A549 (cell line): Measurements from ENCODE around the gene RAPGEF5. TPM values are rescaled to one million over a fixed set of nuclear protein-coding genes. Genes with fewer than 3 reads are reported as not detected.

Experiments used
- ATAC-seq, 2 experiments: fragments of 200-7000 bp in 1 of 2; fragments of >200 bp in 1 of 2; cut with Nextera tagmentation in 1 of 2; cut with Tn5 transposase in 1 of 2; 3 replicates each; pipeline versions ENCODE4 v1.8.0 to v1.9.1; 2018 to 2020; ENCODE audit warnings: mild to moderate bottlenecking in 1 of 2, moderate library complexity in 1 of 2
- CTCF ChIA-PET: fragments of 300-600 bp; sonication (Branson Sonifier 250); formaldehyde crosslinking; extraction: SDS; loops from one replicate; lab custom pipeline; 2021; ENCODE audit warnings: antibody characterized with exemption, inconsistent platforms; lab: Yijun Ruan, JAX
- POLR2A ChIA-PET: fragments of 350-600 bp; formaldehyde crosslinking; extraction: SDS; loops from one replicate; lab custom pipeline; 2021; ENCODE audit warnings: antibody characterized with exemption, inconsistent platforms; lab: Yijun Ruan, JAX
- DNase-seq, 2 experiments: peaks; one replicate each; pipeline versions ENCODE4 v3.0.0 to v3.0.0-alpha.2; 2011 to 2016; ENCODE audit warnings: low read depth in 1 of 2, low spot score in 1 of 2
- FAIRE-seq: peaks from 2 replicates; lab custom pipeline; 2011; peaks lifted over from hg19 to GRCh38; lab: Jason Lieb, UNC
- H3K27ac ChIP-seq, 2 experiments: fragments of >200 bp; sonication (Bioruptor Twin); formaldehyde crosslinking; 3 replicates each; pipeline ENCODE4 v1.5.1; 2016 to 2017
- H3K4me1 ChIP-seq: fragments of >200 bp; sonication (Bioruptor Twin); formaldehyde crosslinking; 3 replicates; pipeline ENCODE4 v1.6.1; 2016
- H3K4me2 ChIP-seq: fragments of >200 bp; sonication (Bioruptor Twin); formaldehyde crosslinking; 3 replicates; pipeline ENCODE4 v1.6.1; 2016
- H3K4me3 ChIP-seq: fragments of >200 bp; sonication (Bioruptor Twin); formaldehyde crosslinking; 3 replicates; pipeline ENCODE4 v1.5.1; 2016
- H3K9me3 ChIP-seq: fragments of >200 bp; sonication (Bioruptor Twin); formaldehyde crosslinking; 3 replicates; pipeline ENCODE4 v1.6.1; 2016
- CBX2 ChIP-seq: fragments of 200-600 bp; sonication (generic); IDR thresholded peaks from 2 replicates; pipeline ENCODE4 v1.6.1; 2016; ENCODE audit warnings: low read depth, mild to moderate bottlenecking, borderline replicate concordance
- CBX8 ChIP-seq: fragments of 200-600 bp; sonication (generic); IDR thresholded peaks from 2 replicates; pipeline ENCODE4 v1.6.1; 2016
- CEBPB ChIP-seq, 2 experiments: fragments of >200 bp in 1 of 2; sonication (Bioruptor Twin) in 1 of 2; formaldehyde crosslinking in 1 of 2; IDR thresholded peaks; 2 replicates each; pipeline ENCODE4 v1.6.1; 2012 to 2016
- CHD4 ChIP-seq: fragments of 200-600 bp; sonication (generic); IDR thresholded peaks from 2 replicates; pipeline ENCODE4 v1.6.1; 2016; ENCODE audit warnings: antibody characterized with exemption, mild to moderate bottlenecking, borderline replicate concordance
- E2F6 ChIP-seq: IDR thresholded peaks from 2 replicates; pipeline ENCODE4 v1.6.1; 2012; ENCODE audit warnings: low read depth, borderline replicate concordance
- EHMT2 ChIP-seq: fragments of 200-600 bp; sonication (generic); IDR thresholded peaks from 2 replicates; pipeline ENCODE4 v1.6.1; 2016; ENCODE audit warnings: antibody characterized with exemption, low read depth, mild to moderate bottlenecking, moderate library complexity
- EP300 ChIP-seq, 2 experiments: fragments of >200 bp; sonication (Bioruptor Twin); formaldehyde crosslinking; IDR thresholded peaks; 2 replicates in 1 of 2; 3 replicates in 1 of 2; pipeline ENCODE4 v1.6.1; 2016 to 2017
- ESRRA ChIP-seq: fragments of 150-350 bp; IDR thresholded peaks from 2 replicates; pipeline ENCODE4 v1.6.1; 2014; ENCODE audit warnings: mild to moderate bottlenecking, low read length, borderline replicate concordance
- FOSB ChIP-seq: fragments of 250-450 bp; sonication (Bioruptor Pico); IDR thresholded peaks from 2 replicates; pipeline ENCODE4 v1.5.0; 2020; ENCODE audit warnings: mild to moderate bottlenecking, moderate library complexity
- GATA3 ChIP-seq: IDR thresholded peaks from 2 replicates; pipeline ENCODE4 v1.6.1; 2012; ENCODE audit warnings: borderline replicate concordance
- HDAC2 ChIP-seq: fragments of 200-600 bp; sonication (generic); IDR thresholded peaks from 2 replicates; pipeline ENCODE4 v1.6.1; 2016
- HEYL ChIP-seq: fragments of 250-450 bp; sonication (Bioruptor Pico); IDR thresholded peaks from 2 replicates; pipeline ENCODE4 v1.8.0; 2021; ENCODE audit warnings: mild to moderate bottlenecking, moderate library complexity
- KDM1A ChIP-seq: fragments of 200-600 bp; sonication (generic); IDR thresholded peaks from 2 replicates; pipeline ENCODE4 v1.6.1; 2016; ENCODE audit warnings: low read depth, mild to moderate bottlenecking
- KDM5A ChIP-seq: fragments of 200-600 bp; sonication (generic); IDR thresholded peaks from 2 replicates; pipeline ENCODE4 v1.6.1; 2016; ENCODE audit warnings: antibody characterized with exemption, mild to moderate bottlenecking
- MAFK ChIP-seq: fragments of 450-650 bp; IDR thresholded peaks from 2 replicates; pipeline ENCODE4 v1.6.1; 2014; ENCODE audit not compliant: partially characterized antibody
- MAZ ChIP-seq: fragments of 150-350 bp; IDR thresholded peaks from 2 replicates; pipeline ENCODE4 v1.6.1; 2014; ENCODE audit warnings: antibody characterized with exemption, low read depth, low read length, borderline replicate concordance
- NR3C1 ChIP-seq: fragments of >200 bp; sonication (Bioruptor Twin); formaldehyde crosslinking; IDR thresholded peaks from 3 replicates; pipeline ENCODE4 v1.6.1; 2017
- PHF8 ChIP-seq: fragments of 200-600 bp; sonication (generic); IDR thresholded peaks from 2 replicates; pipeline ENCODE4 v1.6.1; 2016; ENCODE audit warnings: low read depth, mild to moderate bottlenecking, antibody characterized with exemption, moderate library complexity, borderline replicate concordance
- RAD21 ChIP-seq, 2 experiments: fragments of >200 bp in 1 of 2; sonication (Bioruptor Twin) in 1 of 2; formaldehyde crosslinking in 1 of 2; IDR thresholded peaks in 1 of 2; conservative IDR thresholded peaks in 1 of 2; 2 replicates in 1 of 2; 3 replicates in 1 of 2; pipeline ENCODE4 v1.6.1; 2012 to 2018; ENCODE audit warnings: inconsistent platforms in 1 of 2
- RCOR1 ChIP-seq: fragments of 150-350 bp; IDR thresholded peaks from 2 replicates; pipeline ENCODE4 v1.6.1; 2014; ENCODE audit warnings: antibody characterized with exemption, low read length, low read depth
- RNF2 ChIP-seq: fragments of 200-600 bp; sonication (generic); IDR thresholded peaks from 2 replicates; pipeline ENCODE4 v1.6.1; 2016; ENCODE audit warnings: low read depth, mild to moderate bottlenecking, antibody characterized with exemption, moderate library complexity, borderline replicate concordance
- ZNF302 ChIP-seq: fragments of 250-450 bp; sonication (Bioruptor Pico); IDR thresholded peaks from 2 replicates; pipeline ENCODE4 v1.9.0; 2021; ENCODE audit warnings: inconsistent platforms, mild to moderate bottlenecking, moderate library complexity
- ZSCAN20 ChIP-seq: fragments of 250-450 bp; sonication (Bioruptor Pico); IDR thresholded peaks from 2 replicates; pipeline ENCODE4 v1.8.0; 2022; ENCODE audit warnings: mild to moderate bottlenecking, moderate library complexity
- WGBS: methylation state at CpG from one replicate; pipeline ENCODE4 v1.1.6; 2017; ENCODE audit errors: missing lambda C conversion rate; 5-methylcytosine and 5-hydroxymethylcytosine counted together
- polyA plus RNA-seq, 4 experiments: library from polyadenylated mRNA; depleted of rRNA in 3 of 4; stranded (reverse); fragments of >200 nt; fragmentation: RNase III in 1 of 4; extraction: RNeasy Plus Mini Kit Qiagen cat#74134 plus additional on column Dnase treatment in 1 of 4; gene quantifications; 2 replicates in 3 of 4; 3 replicates in 1 of 4; pipeline ENCODE4 v1.2.3, GENCODE V29; 2011 to 2017
- TF ChIP-seq, protein P1 (sequence below): fragments of >200 bp; sonication (Bioruptor Twin); formaldehyde crosslinking; IDR thresholded peaks from 3 replicates; pipeline ENCODE4 v1.6.1; 2016
- TF ChIP-seq, protein P2 (sequence below): fragments of 450-650 bp; IDR thresholded peaks from 2 replicates; pipeline ENCODE4 v1.6.1; 2014; ENCODE audit warnings: antibody characterized with exemption
- TF ChIP-seq, protein P3 (sequence below): fragments of 250-450 bp; sonication (Bioruptor Pico); IDR thresholded peaks from 2 replicates; pipeline ENCODE4 v1.5.0; 2020; ENCODE audit warnings: low read depth, mild to moderate bottlenecking, moderate library complexity
- TF ChIP-seq, protein P4 (sequence below): IDR thresholded peaks from 2 replicates; pipeline ENCODE4 v1.6.1; 2012

Gene RAPGEF5
- polyA plus RNA-seq, 2 of the 4 experiments (the other 2 are of a cell fraction) = 0.03 to 0.14 TPM

GRCh38 chr7:22399546-22399945 lies 42.6 kb upstream of the RAPGEF5 start:
- ChIA-PET POLR2A (no interaction called here), CTCF (interaction anchor here (2.1 kb wide), 1 partner anchor 290 kb away, joined by 4 read pairs; no protein-coding TSS in a partner anchor)
- TF ChIP-seq KDM1A (no peak), PHF8 (no peak), GATA3 (no peak), KDM5A (no peak), RAD21 (conservative IDR thresholded peaks at IDR 0.05 in 1 of 2, IDR thresholded peaks at IDR 0.05 in 1 of 2) (no peak), ZNF302 (CRISPR knock-in tag) (no peak), MAFK (no peak), FOSB (CRISPR knock-in tag) (no peak), CBX8 (no peak), NR3C1 (no peak), HEYL (no peak), ZSCAN20 (CRISPR knock-in tag) (no peak), EP300 (IDR thresholded peaks at IDR 0.05) (no peak), HDAC2 (no peak), ESRRA (no peak), E2F6 (no peak)
- WGBS = 11% methylated on average over 2 of the region's 2 CpGs
- H3K9me3 ChIP-seq = no peaks in the 10 kb centered on the region
- no peak overlapping the region for H3K27ac ChIP-seq
- FAIRE-seq (no peak), ATAC-seq (no peak), DNase-seq (no peak)
- no peak overlapping the region for H3K4me2 ChIP-seq
- no peak overlapping the region for H3K4me3 ChIP-seq
- no peaks in the 10 kb centered on the region for H3K4me1 ChIP-seq

GRCh38 chr7:22399091-22399490 lies 42.1 kb upstream of the RAPGEF5 start:
- H3K27ac ChIP-seq = no peak overlapping the region
- TF ChIP-seq ESRRA = no peak
- no peak for TF ChIP-seq CEBPB (IDR thresholded peaks at IDR 0.05)
- TF ChIP-seq, protein P1, sequence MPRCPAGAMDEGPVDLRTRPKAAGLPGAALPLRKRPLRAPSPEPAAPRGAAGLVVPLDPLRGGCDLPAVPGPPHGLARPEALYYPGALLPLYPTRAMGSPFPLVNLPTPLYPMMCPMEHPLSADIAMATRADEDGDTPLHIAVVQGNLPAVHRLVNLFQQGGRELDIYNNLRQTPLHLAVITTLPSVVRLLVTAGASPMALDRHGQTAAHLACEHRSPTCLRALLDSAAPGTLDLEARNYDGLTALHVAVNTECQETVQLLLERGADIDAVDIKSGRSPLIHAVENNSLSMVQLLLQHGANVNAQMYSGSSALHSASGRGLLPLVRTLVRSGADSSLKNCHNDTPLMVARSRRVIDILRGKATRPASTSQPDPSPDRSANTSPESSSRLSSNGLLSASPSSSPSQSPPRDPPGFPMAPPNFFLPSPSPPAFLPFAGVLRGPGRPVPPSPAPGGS = no peak
- TF ChIP-seq, protein P2, sequence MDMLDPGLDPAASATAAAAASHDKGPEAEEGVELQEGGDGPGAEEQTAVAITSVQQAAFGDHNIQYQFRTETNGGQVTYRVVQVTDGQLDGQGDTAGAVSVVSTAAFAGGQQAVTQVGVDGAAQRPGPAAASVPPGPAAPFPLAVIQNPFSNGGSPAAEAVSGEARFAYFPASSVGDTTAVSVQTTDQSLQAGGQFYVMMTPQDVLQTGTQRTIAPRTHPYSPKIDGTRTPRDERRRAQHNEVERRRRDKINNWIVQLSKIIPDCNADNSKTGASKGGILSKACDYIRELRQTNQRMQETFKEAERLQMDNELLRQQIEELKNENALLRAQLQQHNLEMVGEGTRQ = no peak
- TF ChIP-seq RCOR1 = no peak
- TF ChIP-seq, protein P3, sequence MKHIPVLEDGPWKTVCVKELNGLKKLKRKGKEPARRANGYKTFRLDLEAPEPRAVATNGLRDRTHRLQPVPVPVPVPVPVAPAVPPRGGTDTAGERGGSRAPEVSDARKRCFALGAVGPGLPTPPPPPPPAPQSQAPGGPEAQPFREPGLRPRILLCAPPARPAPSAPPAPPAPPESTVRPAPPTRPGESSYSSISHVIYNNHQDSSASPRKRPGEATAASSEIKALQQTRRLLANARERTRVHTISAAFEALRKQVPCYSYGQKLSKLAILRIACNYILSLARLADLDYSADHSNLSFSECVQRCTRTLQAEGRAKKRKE (CRISPR knock-in tag) = no peak
- no peak for TF ChIP-seq MAZ
- TF ChIP-seq FOSB (CRISPR knock-in tag) = no peak
- TF ChIP-seq RNF2 = no peak
- TF ChIP-seq, protein P4, sequence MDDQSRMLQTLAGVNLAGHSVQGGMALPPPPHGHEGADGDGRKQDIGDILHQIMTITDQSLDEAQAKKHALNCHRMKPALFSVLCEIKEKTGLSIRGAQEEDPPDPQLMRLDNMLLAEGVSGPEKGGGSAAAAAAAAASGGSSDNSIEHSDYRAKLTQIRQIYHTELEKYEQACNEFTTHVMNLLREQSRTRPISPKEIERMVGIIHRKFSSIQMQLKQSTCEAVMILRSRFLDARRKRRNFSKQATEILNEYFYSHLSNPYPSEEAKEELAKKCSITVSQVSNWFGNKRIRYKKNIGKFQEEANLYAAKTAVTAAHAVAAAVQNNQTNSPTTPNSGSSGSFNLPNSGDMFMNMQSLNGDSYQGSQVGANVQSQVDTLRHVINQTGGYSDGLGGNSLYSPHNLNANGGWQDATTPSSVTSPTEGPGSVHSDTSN = no peak
- no peak for TF ChIP-seq PHF8
- no peak for TF ChIP-seq HEYL
- TF ChIP-seq E2F6 = no peak
- TF ChIP-seq CBX2 = no peak
- TF ChIP-seq CBX8 = no peak
- TF ChIP-seq CHD4 = no peak
- no peak for TF ChIP-seq EHMT2
- no peak overlapping the region for H3K4me3 ChIP-seq
- H3K4me2 ChIP-seq = no peak overlapping the region
- CTCF ChIA-PET = no interaction called here
- H3K4me1 ChIP-seq = no peaks in the 10 kb centered on the region
- DNase-seq (no peak), FAIRE-seq (no peak), ATAC-seq (no peak)
- POLR2A ChIA-PET = no interaction called here
- H3K9me3 ChIP-seq = no peaks in the 10 kb centered on the region
